Measurements from ENCODE around the gene MGAT3.

GRCh38 chr22:39473851-39474250 is 17.0 kb downstream of the MGAT3 start:
- TF ChIP-seq CTCF (IDR thresholded peaks at IDR 0.05) (no peak), POLR2AphosphoS5 (IDR thresholded peaks at IDR 0.05; ENCODE audit: low read depth, low read length) (no peak), EP300 (IDR thresholded peaks at IDR 0.05; ENCODE audit: borderline replicate concordance in 1 of 2, low read depth in 1 of 2, low read length in 1 of 2) (no peak), TAF1 (IDR thresholded peaks at IDR 0.05; ENCODE audit: borderline replicate concordance, low read depth, low read length) (no peak), NFIC (IDR thresholded peaks at IDR 0.05; ENCODE audit: borderline replicate concordance) (no peak), ELF1 (IDR thresholded peaks at IDR 0.05) (no peak), ZBTB33 (IDR thresholded peaks at IDR 0.05; ENCODE audit: borderline replicate concordance, low read depth) (no peak), CHD2 (IDR thresholded peaks at IDR 0.05; ENCODE audit: low read length, partially characterized antibody) (no peak)
- TF ChIP-seq, protein P1, sequence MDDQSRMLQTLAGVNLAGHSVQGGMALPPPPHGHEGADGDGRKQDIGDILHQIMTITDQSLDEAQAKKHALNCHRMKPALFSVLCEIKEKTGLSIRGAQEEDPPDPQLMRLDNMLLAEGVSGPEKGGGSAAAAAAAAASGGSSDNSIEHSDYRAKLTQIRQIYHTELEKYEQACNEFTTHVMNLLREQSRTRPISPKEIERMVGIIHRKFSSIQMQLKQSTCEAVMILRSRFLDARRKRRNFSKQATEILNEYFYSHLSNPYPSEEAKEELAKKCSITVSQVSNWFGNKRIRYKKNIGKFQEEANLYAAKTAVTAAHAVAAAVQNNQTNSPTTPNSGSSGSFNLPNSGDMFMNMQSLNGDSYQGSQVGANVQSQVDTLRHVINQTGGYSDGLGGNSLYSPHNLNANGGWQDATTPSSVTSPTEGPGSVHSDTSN (IDR thresholded peaks at IDR 0.05) = no peak

Data from SK-N-SH (cell line).